Kidney (tissue), 14 donors: ENCODE measurements around the gene NDUFA12. TPM values are rescaled to one million over a fixed set of nuclear protein-coding genes. Genes with fewer than 3 reads are reported as not detected.
A peak's percentile ranks its signal among the peaks of the same experiment; 100 is the strongest.

Experiments
- DNase-seq, 5 donors: peaks; one replicate each; pipeline ENCODE4 v3.0.0-alpha.2; 2013 to 2020
- FAIRE-seq: peaks from 2 replicates; lab custom pipeline; 2012; peaks lifted over from hg19 to GRCh38; lab: Jason Lieb, UNC
- H3K27ac ChIP-seq, 2 donors: one replicate each; pipeline ENCODE4 v1.7.0; 2013; ENCODE audit warnings: low read depth in 2 of 2, low read length in 2 of 2, inconsistent platforms in 1 of 2
- H3K27me3 ChIP-seq: one replicate; pipeline ENCODE4 v1.7.1; 2013; ENCODE audit warnings: low read length, inconsistent platforms; ENCODE audit not compliant: control insufficient read depth, insufficient read depth
- H3K36me3 ChIP-seq, 3 donors: one replicate each; pipeline versions ENCODE4 v1.7.0 to v1.7.1; 2013; ENCODE audit warnings: low read length in 3 of 3, control low read depth in 1 of 3, inconsistent platforms in 1 of 3; ENCODE audit not compliant: insufficient read depth in 3 of 3, control insufficient read depth in 2 of 3
- H3K4me1 ChIP-seq, 3 donors: one replicate each; pipeline versions ENCODE4 v1.7.0 to v1.7.1; 2013; ENCODE audit warnings: low read length in 3 of 3, inconsistent platforms in 1 of 3, low read depth in 1 of 3; ENCODE audit not compliant: control insufficient read depth in 2 of 3, insufficient read depth in 2 of 3
- H3K4me3 ChIP-seq, 3 donors: one replicate each; pipeline versions ENCODE4 v1.7.0 to v1.8.1; 2013; ENCODE audit warnings: low read length in 3 of 3, control low read depth in 1 of 3, inconsistent platforms in 1 of 3
- H3K9ac ChIP-seq, 3 donors: one replicate each; pipeline versions ENCODE4 v1.7.0 to v1.7.1; 2013; ENCODE audit warnings: low read length in 3 of 3, control low read depth in 1 of 3, inconsistent platforms in 1 of 3
- H3K9me3 ChIP-seq, 3 donors: one replicate each; pipeline versions ENCODE4 v1.7.0 to v1.7.1; 2013; ENCODE audit warnings: low read length in 3 of 3, control low read depth in 1 of 3, inconsistent platforms in 1 of 3; ENCODE audit not compliant: control insufficient read depth in 2 of 3, insufficient read depth in 1 of 3
- intact Hi-C: fragments of 100-400 bp; cut with DNase I; formaldehyde crosslinking; loops from one replicate; pipeline ENCODE4 v1.11.1; 2022
- polyA plus RNA-seq: library from polyadenylated mRNA; stranded (reverse); fragments of 350-450 nt; fragmentation: Illumina TruSeq; extraction: RNeasy Lipid Tissue Mini Kit (QIAGEN cat#74804); gene quantifications from one replicate; pipeline ENCODE4 v1.2.3, GENCODE V29; 2014; ENCODE audit warnings: low read depth, low replicate concordance; ENCODE audit not compliant: insufficient read depth
- total RNA-seq: library from RNA; stranded (reverse); fragmentation: NEBNext Ultra II Directional; extraction: Animal tissue kit (Norgen Biotek cat#: 25700); gene quantifications from one replicate; pipeline ENCODE4 v1.2.1, GENCODE V29; 2021
- TF ChIP-seq, protein P1 (sequence below): IDR thresholded peaks from 3 replicates; pipeline ENCODE4 v1.5.1; 2012; ENCODE audit warnings: mild to moderate bottlenecking, moderate library complexity, borderline replicate concordance; ENCODE audit not compliant: insufficient read depth; ENCODE audit errors: extremely low read depth
- donor health status: control.
- donor health status: control.
- donor health status: control.
- donor health status: control.
- donor health status: control.
- donor health status: DM: yes; HTN: yes; CAD: no.
- donor health status: Normal renal cell carcinoma (clear cell type).

Gene NDUFA12
- total and polyA plus RNA-seq, 2 donors from 2014 or later = 79.0 to 246 TPM

DNA sequence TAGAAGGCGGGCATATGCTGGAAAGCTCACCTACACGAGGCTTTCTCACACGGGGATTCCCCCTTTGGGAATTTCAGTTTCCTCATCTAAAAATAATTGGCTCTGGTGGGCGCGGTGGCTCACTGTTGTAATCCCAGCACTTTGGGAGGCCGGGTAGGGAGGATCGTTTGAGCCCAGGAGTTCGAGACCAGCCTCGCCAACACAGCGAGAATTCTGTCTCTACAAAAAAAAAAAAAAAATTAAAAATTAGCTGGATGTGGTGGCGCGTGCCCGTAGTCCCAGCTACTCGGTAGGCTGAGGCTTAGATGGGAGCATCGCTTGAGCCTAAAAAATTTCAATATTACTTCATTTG, 400 bp upstream of the NDUFA12 start:
- DNase-seq (no peak), FAIRE-seq (no peak)
- H3K36me3 ChIP-seq = no peaks in the 10 kb centered on the region
- H3K9ac ChIP-seq = peak overlapping the region in 2 of 3 donors; percentile 47 to 97
- H3K4me1 ChIP-seq = peaks cover 0 to 12% (median 0%) of the 10 kb centered on the region in 3 donors
- peak overlapping the region; percentile 80 to 99 (median 88) for H3K4me3 ChIP-seq
- peaks cover 0 to 3% (median 0%) of the 10 kb centered on the region in 3 donors for H3K9me3 ChIP-seq
- TF ChIP-seq, protein P1, sequence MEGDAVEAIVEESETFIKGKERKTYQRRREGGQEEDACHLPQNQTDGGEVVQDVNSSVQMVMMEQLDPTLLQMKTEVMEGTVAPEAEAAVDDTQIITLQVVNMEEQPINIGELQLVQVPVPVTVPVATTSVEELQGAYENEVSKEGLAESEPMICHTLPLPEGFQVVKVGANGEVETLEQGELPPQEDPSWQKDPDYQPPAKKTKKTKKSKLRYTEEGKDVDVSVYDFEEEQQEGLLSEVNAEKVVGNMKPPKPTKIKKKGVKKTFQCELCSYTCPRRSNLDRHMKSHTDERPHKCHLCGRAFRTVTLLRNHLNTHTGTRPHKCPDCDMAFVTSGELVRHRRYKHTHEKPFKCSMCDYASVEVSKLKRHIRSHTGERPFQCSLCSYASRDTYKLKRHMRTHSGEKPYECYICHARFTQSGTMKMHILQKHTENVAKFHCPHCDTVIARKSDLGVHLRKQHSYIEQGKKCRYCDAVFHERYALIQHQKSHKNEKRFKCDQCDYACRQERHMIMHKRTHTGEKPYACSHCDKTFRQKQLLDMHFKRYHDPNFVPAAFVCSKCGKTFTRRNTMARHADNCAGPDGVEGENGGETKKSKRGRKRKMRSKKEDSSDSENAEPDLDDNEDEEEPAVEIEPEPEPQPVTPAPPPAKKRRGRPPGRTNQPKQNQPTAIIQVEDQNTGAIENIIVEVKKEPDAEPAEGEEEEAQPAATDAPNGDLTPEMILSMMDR = no peak
- no peaks in the 10 kb centered on the region for H3K27me3 ChIP-seq
- intact Hi-C loops = no loop called here
- peak overlapping the region; percentile 55 to 84 for H3K27ac ChIP-seq

- intact Hi-C loops = no loop called here
- FAIRE-seq = no peak
- TF ChIP-seq, protein P1 = no peak
- no peaks in the 10 kb centered on the region for H3K36me3 ChIP-seq
- peak overlapping the region; percentile 74 to 97 (median 78) for H3K9ac ChIP-seq
- H3K4me1 ChIP-seq = peaks cover 0 to 12% (median 0%) of the 10 kb centered on the region in 3 donors
- H3K4me3 ChIP-seq = peak overlapping the region; percentile 80 to 99 (median 88)
- no peak overlapping the region for H3K27ac ChIP-seq
- no peaks in the 10 kb centered on the region for H3K9me3 ChIP-seq
- no peak for DNase-seq
- H3K27me3 ChIP-seq = no peaks in the 10 kb centered on the region
Measured at GRCh38 chr12:95002754-95003153, 743 bp downstream of the NDUFA12 start.

DNA sequence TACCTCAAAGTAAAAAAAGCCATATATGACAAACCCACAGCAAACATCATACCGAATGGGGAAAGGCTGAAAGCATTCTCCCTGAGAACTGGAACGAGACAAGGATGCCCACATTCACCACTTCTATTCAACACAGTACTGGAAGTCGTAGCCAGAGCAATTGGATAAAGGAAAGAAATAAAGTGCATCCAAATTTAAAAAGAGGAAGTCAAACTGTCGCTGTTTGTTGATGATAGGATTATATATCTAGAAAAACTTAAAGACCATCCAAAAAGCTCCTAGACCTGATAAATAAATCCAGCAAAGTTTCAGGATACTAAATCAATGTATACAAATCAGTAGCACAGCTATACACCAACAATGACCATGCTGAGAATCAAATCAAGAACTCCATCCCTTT, 5.2 kb downstream of the NDUFA12 start:
- no peak for FAIRE-seq
- H3K27ac ChIP-seq = no peak overlapping the region
- TF ChIP-seq, protein P1 = no peak

GRCh38 chr12:94997726-94998125, 5.8 kb downstream of the NDUFA12 start:
- TF ChIP-seq, protein P1 = no peak
- Histone ChIP-seq H3K36me3 (peaks cover 0 to 5% (median under 1%) of the 10 kb centered on the region in 3 donors), H3K4me1 (no peaks in the 10 kb centered on the region), H3K27ac (no peak overlapping the region), H3K9me3 (no peaks in the 10 kb centered on the region), H3K9ac (no peak overlapping the region), H3K27me3 (no peaks in the 10 kb centered on the region), H3K4me3 (no peak overlapping the region)
- no peak for DNase-seq
- no peak for FAIRE-seq
- intact Hi-C loops = no loop called here

More for the DNA sequence above, 5.2 kb downstream of the NDUFA12 start:
- Histone ChIP-seq H3K9me3 (no peaks in the 10 kb centered on the region), H3K4me3 (no peak overlapping the region), H3K27me3 (no peaks in the 10 kb centered on the region), H3K9ac (no peak overlapping the region), H3K36me3 (peaks cover 0 to 4% (median 0%) of the 10 kb centered on the region in 3 donors), H3K4me1 (peaks cover 0 to 4% (median 0%) of the 10 kb centered on the region in 3 donors)
- DNase-seq = no peak
- intact Hi-C loops = no loop called here
